ENCODE measurements around the gene CEMP1.
"Not testable (repeated sequence)": the region's sequence is repeated elsewhere in the genome, so short reads cannot be mapped to it uniquely, and the experiment has no call there.

GRCh38 chr16:2577044-2577443, 45.8 kb upstream of the CEMP1 start:
- not testable (repeated sequence) for TF ChIP-seq CTCF (IDR thresholded peaks at IDR 0.05; ENCODE audit: low read depth, low read length, poor library complexity, severe bottlenecking); EZH2phosphoT487 (IDR thresholded peaks at IDR 0.05; ENCODE audit: borderline replicate concordance, low read length)
